ENCODE measurements around the gene MFSD11. TPM values are rescaled to one million over a fixed set of nuclear protein-coding genes. Genes with fewer than 3 reads are reported as not detected.

Gene MFSD11
- total and polyA plus RNA-seq, 8 donors: 5.9 to 14.6 (median 10.1) TPM

DNA sequence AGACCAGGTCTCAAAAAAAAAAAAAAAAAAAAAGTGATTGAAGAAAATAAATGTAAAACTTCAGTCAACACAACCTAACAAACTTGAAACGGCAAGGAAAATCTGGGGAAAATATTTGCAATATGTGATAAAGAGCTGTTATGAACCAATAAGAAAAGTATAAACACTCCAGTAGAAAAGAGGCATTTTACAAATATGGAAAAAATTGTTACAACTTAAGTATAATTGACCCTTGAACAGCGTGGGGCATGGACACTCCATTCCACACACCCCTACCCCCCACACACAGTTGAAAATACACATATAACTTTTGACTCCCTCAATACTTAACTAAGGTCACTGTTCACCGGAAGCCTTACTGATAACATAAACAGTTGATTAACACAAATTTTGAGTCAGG lies 20.7 kb downstream of the MFSD11 start:
- DNase-seq (no peak), ATAC-seq (no peak), FAIRE-seq (no peak)
- Histone ChIP-seq H3K4me3 (no peak overlapping the region), H3K27ac (no peak overlapping the region), H3K4me1 (no peaks in the 10 kb centered on the region), H3K36me3 (peaks cover 0 to 7% (median 0%) of the 10 kb centered on the region in 3 donors), H3K9me3 (no peaks in the 10 kb centered on the region), H3K27me3 (no peaks in the 10 kb centered on the region)
- intact Hi-C loops (cut with DNase I): no loop called here
- WGBS, 2 donors: 94 to 95% methylated on average over 3 of the region's 3 CpGs
- TF ChIP-seq, protein P1, sequence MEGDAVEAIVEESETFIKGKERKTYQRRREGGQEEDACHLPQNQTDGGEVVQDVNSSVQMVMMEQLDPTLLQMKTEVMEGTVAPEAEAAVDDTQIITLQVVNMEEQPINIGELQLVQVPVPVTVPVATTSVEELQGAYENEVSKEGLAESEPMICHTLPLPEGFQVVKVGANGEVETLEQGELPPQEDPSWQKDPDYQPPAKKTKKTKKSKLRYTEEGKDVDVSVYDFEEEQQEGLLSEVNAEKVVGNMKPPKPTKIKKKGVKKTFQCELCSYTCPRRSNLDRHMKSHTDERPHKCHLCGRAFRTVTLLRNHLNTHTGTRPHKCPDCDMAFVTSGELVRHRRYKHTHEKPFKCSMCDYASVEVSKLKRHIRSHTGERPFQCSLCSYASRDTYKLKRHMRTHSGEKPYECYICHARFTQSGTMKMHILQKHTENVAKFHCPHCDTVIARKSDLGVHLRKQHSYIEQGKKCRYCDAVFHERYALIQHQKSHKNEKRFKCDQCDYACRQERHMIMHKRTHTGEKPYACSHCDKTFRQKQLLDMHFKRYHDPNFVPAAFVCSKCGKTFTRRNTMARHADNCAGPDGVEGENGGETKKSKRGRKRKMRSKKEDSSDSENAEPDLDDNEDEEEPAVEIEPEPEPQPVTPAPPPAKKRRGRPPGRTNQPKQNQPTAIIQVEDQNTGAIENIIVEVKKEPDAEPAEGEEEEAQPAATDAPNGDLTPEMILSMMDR (IDR thresholded peaks at IDR 0.05): no peak

DNA sequence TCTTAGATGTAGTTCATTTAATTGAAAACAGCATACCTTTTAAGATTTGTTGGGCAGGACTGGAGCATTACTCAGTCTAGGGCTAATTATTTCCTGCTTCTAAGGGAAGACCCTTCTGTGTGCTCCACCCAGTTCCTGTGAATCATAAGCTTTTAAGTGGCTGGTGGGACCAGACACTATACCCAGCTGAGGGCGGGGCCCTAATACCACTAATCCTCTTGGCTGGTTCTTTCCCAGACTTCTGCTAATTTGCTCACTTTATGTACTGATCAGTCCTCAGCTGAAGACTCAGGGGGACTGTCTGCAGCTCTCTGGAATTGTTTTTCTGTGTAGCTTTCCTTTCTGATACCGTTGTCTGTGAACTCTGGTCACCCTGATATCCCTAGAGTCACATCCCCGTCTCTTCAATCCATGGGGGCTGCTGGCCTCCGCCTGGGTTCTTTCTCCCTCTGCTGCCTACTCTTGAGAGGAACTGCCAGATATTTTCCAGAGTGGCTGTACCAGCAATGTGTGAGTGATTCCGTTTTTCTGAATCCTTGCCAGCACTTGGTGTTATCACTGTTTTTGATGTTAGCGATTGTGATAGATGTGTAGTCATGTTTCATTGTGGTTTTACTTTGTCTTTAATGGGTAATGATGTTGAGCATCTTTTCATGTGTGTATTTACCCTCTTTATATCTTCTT lies 35.1 kb downstream of the MFSD11 start:
- DNase-seq (no peak), FAIRE-seq (no peak), ATAC-seq (peak in 1 of 4 donors; percentile 37)
- Histone ChIP-seq H3K27ac (no peak overlapping the region), H3K9me3 (no peaks in the 10 kb centered on the region), H3K4me3 (no peak overlapping the region), H3K4me1 (no peaks in the 10 kb centered on the region), H3K36me3 (peaks cover 0 to 37% (median 0%) of the 10 kb centered on the region in 3 donors), H3K27me3 (no peaks in the 10 kb centered on the region)
- TF ChIP-seq, protein P1 (IDR thresholded peaks at IDR 0.05): no peak
- intact Hi-C loops (cut with DNase I): no loop called here
- WGBS, 2 donors: 79 to 82% methylated on average over 6 of the region's 6 CpGs

DNA sequence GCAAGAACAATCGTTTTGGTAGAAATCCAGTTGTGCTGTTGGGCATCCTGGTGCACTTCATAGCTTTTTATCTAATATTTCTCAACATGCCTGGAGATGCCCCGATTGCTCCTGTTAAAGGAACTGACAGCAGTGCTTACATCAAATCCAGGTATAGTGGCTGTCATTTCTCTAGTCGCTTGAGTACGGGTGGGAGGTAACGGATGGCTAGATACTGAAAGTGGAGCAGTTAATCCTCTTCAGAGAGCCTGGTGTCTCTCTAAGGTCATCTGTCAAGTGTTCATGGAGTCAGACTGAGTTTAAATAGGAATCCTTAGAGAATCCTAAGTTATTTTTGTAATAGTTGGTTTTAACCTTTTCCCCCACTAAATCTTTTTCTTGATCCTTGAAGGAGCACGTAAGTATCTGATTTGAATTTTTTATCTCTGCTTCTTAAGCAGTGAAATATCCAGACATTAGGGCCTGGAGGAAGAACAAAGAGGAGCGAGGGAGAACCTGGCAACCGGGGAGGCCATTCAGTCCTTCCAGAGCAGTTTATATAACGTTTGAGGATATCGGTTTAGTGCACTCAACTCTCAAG lies 37.2 kb downstream of the MFSD11 start:
- Histone ChIP-seq H3K4me1 (no peaks in the 10 kb centered on the region), H3K4me3 (no peak overlapping the region), H3K36me3 (peaks cover 0 to 39% (median 0%) of the 10 kb centered on the region in 3 donors), H3K27me3 (no peaks in the 10 kb centered on the region), H3K9me3 (no peaks in the 10 kb centered on the region), H3K27ac (no peak overlapping the region)
- 88 to 90% methylated on average over 10 of the region's 10 CpGs for WGBS, 2 donors
- TF ChIP-seq, protein P1 (IDR thresholded peaks at IDR 0.05): no peak
- DNase-seq (no peak), FAIRE-seq (no peak), ATAC-seq (no peak)
- intact Hi-C loops (cut with DNase I): no loop called here

DNA sequence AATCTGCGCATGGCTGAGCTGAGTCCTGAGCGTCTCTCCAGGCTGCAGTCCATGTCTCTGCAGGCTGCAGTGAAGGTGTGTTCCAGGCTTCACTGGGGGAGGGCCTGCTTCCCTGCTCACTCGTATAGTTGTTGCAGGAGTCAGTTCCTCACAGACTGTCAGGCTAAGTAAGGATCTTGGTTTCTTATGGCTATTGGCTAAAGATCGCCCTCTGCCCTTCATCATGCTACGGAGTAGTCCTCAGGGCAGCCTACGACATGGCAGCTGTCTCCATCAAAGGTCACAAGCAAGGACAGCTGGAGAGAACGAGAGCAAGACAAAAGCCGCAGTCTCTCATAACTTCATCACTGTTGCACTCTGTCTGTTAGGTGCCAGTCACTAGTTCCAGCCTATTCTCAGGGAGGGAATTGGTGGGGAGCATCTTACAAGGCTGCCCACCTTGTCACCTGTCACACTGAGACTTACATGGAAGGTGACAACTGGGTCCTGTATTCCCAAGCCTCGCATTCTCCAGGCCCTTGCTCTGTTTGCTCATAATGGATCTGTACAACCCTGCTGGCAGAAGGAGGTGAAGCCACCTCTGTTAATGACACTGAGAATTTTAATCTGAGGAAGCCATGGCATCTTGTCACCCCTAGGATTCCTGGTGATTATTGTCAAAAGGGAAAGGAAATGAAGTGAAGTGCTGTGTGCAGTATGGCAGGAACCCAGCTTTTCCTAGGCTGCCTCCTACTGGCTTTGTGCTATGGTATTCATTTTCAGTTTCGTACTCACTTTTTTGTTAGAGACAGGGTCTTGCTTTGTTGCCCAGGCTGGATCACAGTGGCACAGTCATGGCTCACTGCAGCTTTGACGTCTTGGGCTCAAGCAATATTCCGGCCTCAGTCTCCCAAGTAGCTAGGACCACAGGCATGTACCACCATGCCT lies 43.4 kb downstream of the MFSD11 start:
- FAIRE-seq (no peak), ATAC-seq (no peak), DNase-seq (no peak)
- H3K27ac ChIP-seq: no peak overlapping the region
- H3K4me3 ChIP-seq: no peak overlapping the region
- intact Hi-C loops (cut with DNase I): no loop called here
- peaks cover 0 to 24% (median 0%) of the 10 kb centered on the region in 3 donors for H3K36me3 ChIP-seq
- H3K9me3 ChIP-seq: no peaks in the 10 kb centered on the region
- H3K27me3 ChIP-seq: no peaks in the 10 kb centered on the region
- TF ChIP-seq, protein P1 (IDR thresholded peaks at IDR 0.05): no peak
- H3K4me1 ChIP-seq: no peaks in the 10 kb centered on the region
- WGBS, 2 donors: 92% methylated on average over 12 of the region's 12 CpGs

All from pancreas (tissue), 10 donors.